ENCODE measurements around the gene SNTB2. TPM values are rescaled to one million over a fixed set of nuclear protein-coding genes. Genes with fewer than 3 reads are reported as not detected.

Gene SNTB2
- total RNA-seq, 1 donor from 2014 or later = 5.8 TPM

DNA sequence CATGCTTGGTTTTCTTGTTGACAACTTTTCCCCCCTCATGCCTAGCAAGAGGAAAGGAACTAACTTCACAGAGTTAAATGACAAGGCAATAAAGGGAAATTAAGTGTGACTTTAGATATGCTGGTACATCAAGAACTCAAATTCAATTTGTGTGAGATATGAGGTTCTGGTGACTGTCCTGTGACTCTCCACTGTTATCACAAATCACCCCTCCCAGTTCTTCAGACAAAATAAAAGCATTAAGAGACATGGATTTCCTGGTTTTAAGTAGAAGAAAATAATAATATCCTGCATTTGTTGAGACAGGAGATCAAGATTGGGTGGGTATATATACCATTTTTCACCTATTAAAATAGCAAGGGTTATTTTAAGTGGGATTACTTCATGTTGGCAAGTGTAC lies 46.2 kb downstream of the SNTB2 start:
- no peak for DNase-seq (ENCODE audit: low read depth)
- H3K4me3 ChIP-seq (ENCODE audit: low read depth, low read length) = no peak overlapping the region
- TF ChIP-seq, protein P1, sequence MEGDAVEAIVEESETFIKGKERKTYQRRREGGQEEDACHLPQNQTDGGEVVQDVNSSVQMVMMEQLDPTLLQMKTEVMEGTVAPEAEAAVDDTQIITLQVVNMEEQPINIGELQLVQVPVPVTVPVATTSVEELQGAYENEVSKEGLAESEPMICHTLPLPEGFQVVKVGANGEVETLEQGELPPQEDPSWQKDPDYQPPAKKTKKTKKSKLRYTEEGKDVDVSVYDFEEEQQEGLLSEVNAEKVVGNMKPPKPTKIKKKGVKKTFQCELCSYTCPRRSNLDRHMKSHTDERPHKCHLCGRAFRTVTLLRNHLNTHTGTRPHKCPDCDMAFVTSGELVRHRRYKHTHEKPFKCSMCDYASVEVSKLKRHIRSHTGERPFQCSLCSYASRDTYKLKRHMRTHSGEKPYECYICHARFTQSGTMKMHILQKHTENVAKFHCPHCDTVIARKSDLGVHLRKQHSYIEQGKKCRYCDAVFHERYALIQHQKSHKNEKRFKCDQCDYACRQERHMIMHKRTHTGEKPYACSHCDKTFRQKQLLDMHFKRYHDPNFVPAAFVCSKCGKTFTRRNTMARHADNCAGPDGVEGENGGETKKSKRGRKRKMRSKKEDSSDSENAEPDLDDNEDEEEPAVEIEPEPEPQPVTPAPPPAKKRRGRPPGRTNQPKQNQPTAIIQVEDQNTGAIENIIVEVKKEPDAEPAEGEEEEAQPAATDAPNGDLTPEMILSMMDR (conservative IDR thresholded peaks at IDR 0.05; ENCODE audit: low read depth, low read length) = no peak

DNA sequence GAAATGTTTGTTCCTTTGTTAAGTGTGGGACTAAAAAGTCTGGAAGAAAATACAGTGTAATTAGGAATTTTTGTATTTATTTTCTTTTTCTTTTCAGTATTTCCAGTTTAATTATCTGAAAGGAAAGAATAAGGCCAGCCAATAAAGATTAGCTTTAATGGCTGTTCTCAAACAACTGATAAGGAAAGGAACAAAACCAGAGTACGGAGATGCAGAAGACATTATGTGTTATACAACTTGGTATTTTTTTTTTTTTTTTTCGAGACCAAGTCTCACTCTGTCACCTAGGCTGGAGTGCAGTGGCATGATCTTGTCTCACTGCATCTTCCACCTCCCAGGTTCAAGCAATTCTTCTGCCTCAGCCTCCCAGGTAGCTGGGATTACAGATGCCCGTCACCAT lies 47.5 kb downstream of the SNTB2 start:
- no peak overlapping the region for H3K4me3 ChIP-seq (ENCODE audit: low read depth, low read length)
- TF ChIP-seq, protein P1 (conservative IDR thresholded peaks at IDR 0.05; ENCODE audit: low read depth, low read length) = no peak
- DNase-seq (ENCODE audit: low read depth) = no peak

- no peak overlapping the region for H3K4me3 ChIP-seq (ENCODE audit: low read depth, low read length)
- TF ChIP-seq, protein P1 (conservative IDR thresholded peaks at IDR 0.05; ENCODE audit: low read depth, low read length) = no peak
- DNase-seq (ENCODE audit: low read depth) = no peak
These were observed 49.4 kb downstream of the SNTB2 start for GRCh38 chr16:69236319-69236718.

GRCh38 chr16:69237296-69237695 lies 50.3 kb downstream of the SNTB2 start:
- no peak overlapping the region for H3K4me3 ChIP-seq (ENCODE audit: low read depth, low read length)
- TF ChIP-seq, protein P1 (conservative IDR thresholded peaks at IDR 0.05; ENCODE audit: low read depth, low read length) = no peak
- DNase-seq (ENCODE audit: low read depth) = no peak

DNA sequence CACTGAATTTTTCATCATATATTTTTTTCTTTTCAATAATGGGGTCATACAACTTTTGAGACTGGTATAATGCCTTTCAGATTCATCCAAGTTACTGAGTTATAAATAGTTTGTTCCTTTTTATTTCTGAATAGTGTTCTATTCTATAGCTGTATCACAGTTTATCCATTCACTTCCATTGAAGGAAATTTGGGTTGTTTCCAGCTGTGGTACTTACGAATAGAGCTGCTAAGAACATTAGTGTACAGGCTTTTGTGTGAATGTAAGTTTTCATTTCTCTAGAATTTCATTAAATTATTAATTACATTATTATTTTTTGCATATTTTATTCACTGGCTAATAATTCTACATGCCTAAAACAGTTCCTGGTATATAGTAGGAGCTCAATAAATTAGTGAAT lies 52.9 kb downstream of the SNTB2 start:
- DNase-seq (ENCODE audit: low read depth) = no peak
- TF ChIP-seq, protein P1 (conservative IDR thresholded peaks at IDR 0.05; ENCODE audit: low read depth, low read length) = no peak
- H3K4me3 ChIP-seq (ENCODE audit: low read depth, low read length) = no peak overlapping the region

GRCh38 chr16:69240331-69240730 lies 53.4 kb downstream of the SNTB2 start:
- TF ChIP-seq, protein P1 (conservative IDR thresholded peaks at IDR 0.05; ENCODE audit: low read depth, low read length) = no peak
- DNase-seq (ENCODE audit: low read depth) = no peak

DNA sequence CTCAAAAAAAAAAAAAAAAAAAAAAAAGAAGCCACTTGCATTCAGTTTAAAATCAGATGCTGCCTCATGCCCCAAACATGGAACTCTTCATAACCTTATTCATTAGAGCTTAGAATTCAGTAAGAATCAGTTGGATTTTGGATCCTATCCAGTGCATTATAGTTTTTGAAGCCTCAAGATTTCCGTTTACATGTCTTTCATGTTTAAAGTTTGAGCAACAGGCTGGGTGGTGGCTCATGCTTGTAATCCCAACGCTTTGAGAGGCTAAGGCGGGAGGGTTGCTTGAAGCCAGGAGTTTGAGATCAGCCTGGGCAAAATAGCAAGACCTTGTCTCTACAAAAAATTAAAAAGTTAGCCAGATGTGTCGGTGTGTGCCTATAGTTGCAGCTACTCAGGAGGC lies 55.0 kb downstream of the SNTB2 start:
- TF ChIP-seq, protein P1 (conservative IDR thresholded peaks at IDR 0.05; ENCODE audit: low read depth, low read length) = no peak
- DNase-seq (ENCODE audit: low read depth) = no peak

More at GRCh38 chr16:69240331-69240730, 53.4 kb downstream of the SNTB2 start:
- H3K4me3 ChIP-seq (ENCODE audit: low read depth, low read length) = no peak overlapping the region

More for the DNA sequence above, 55.0 kb downstream of the SNTB2 start:
- H3K4me3 ChIP-seq (ENCODE audit: low read depth, low read length) = no peak overlapping the region
